Measurements from ENCODE around the gene ELK3. TPM values are rescaled to one million over a fixed set of nuclear protein-coding genes. Genes with fewer than 3 reads are reported as not detected.

The ELK3 gene
- total RNA-seq, 1 experiment from 2014 or later = 9.4 TPM

DNA sequence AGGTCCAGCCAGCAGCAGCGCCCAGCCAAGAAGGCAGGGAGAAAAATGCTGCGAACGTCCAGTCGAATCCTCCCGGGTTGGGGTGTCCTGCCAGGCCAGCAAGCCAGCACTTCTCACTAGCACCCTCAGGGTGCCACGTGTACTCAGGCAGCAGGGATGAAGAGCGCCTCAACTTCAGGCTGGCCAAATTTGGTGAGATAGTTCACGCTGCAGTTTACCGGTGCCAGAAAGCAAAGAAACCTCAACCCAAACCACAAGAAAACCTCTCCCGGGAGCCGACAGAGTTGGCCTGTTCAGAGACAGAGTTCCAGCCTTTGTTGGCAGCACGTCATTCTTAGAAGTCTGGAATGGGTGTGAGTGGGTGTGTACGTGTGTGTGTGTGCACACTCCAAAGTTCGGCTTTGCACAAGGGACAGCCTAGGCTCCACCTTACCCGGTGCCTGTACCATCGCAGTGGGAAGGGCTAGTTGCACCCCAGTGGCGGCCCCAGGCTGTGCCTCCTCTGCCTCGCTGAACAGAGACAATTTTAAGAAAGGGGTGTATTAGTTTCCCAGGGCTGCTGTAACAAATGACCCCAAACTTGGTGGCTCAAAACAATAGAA lies 42.1 kb downstream of the ELK3 start:
- Histone ChIP-seq H2BK12ac (ENCODE audit: insufficient read length, low read depth, low read length) (no peak overlapping the region), H3K14ac (ENCODE audit: insufficient read depth, low read length) (no peak overlapping the region), H4K5ac (ENCODE audit: insufficient read length, low read depth, low read length) (no peak overlapping the region), H3K4me2 (ENCODE audit: insufficient read depth, insufficient read length, low read length) (no peak overlapping the region), H2BK5ac (ENCODE audit: insufficient read length, low read length) (no peak overlapping the region), H4K20me1 (ENCODE audit: control insufficient read depth, insufficient read depth, insufficient read length) (no peaks in the 10 kb centered on the region), H3K23me2 (ENCODE audit: insufficient read length, low read depth, low read length, poor library complexity, severe bottlenecking) (peaks cover 3% of the 10 kb centered on the region), H2AFZ (ENCODE audit: low read length) (no peak overlapping the region), H3K23ac (ENCODE audit: insufficient read length, low read depth, low read length) (no peak overlapping the region), H3K79me1 (ENCODE audit: insufficient read depth, low read depth, low read length, poor library complexity, severe bottlenecking) (no peaks in the 10 kb centered on the region), H3T11ph (ENCODE audit: low read length) (no peak overlapping the region), H3K9ac (ENCODE audit: extremely low read depth, insufficient read length, low read length) (no peak overlapping the region), H4K91ac (ENCODE audit: insufficient read length, low read depth, low read length) (no peak overlapping the region), H3K9me3 (ENCODE audit: control insufficient read depth, low read depth, low read length) (no peaks in the 10 kb centered on the region), H4K8ac (replicated peaks; ENCODE audit: insufficient read length, low read depth, low read length) (no peak overlapping the region), H2BK20ac (ENCODE audit: low read depth, low read length, poor library complexity, severe bottlenecking) (no peak overlapping the region), H3K27me3 (ENCODE audit: insufficient read depth, low read length) (no peaks in the 10 kb centered on the region), H3K18ac (ENCODE audit: insufficient read length, low read depth, low read length) (no peak overlapping the region), H2AK5ac (ENCODE audit: insufficient read length, low read length) (no peak overlapping the region), H3K4ac (ENCODE audit: low read depth, low read length) (no peak overlapping the region), H2BK15ac (ENCODE audit: low read depth, low read length) (no peak overlapping the region), H2BK120ac (ENCODE audit: low read depth, low read length, poor library complexity, severe bottlenecking) (no peak overlapping the region), H3K56ac (ENCODE audit: insufficient read length, low read depth, low read length) (no peak overlapping the region), H3K27ac (ENCODE audit: insufficient read length, low read depth, low read length) (no peak overlapping the region), H3K4me1 (ENCODE audit: insufficient read depth, low read length) (no peaks in the 10 kb centered on the region), H3K79me2 (ENCODE audit: insufficient read depth, low read length) (no peaks in the 10 kb centered on the region)
- H3K27ac Mint-ChIP-seq = no peak overlapping the region; a peak in 1 of 7 replicates
- DNase-seq = no peak
- H3K9me3 Mint-ChIP-seq = no peaks in the 10 kb centered on the region
- TF ChIP-seq, protein P1, sequence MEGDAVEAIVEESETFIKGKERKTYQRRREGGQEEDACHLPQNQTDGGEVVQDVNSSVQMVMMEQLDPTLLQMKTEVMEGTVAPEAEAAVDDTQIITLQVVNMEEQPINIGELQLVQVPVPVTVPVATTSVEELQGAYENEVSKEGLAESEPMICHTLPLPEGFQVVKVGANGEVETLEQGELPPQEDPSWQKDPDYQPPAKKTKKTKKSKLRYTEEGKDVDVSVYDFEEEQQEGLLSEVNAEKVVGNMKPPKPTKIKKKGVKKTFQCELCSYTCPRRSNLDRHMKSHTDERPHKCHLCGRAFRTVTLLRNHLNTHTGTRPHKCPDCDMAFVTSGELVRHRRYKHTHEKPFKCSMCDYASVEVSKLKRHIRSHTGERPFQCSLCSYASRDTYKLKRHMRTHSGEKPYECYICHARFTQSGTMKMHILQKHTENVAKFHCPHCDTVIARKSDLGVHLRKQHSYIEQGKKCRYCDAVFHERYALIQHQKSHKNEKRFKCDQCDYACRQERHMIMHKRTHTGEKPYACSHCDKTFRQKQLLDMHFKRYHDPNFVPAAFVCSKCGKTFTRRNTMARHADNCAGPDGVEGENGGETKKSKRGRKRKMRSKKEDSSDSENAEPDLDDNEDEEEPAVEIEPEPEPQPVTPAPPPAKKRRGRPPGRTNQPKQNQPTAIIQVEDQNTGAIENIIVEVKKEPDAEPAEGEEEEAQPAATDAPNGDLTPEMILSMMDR (conservative IDR thresholded peaks at IDR 0.05) = no peak
- H3K4me1 Mint-ChIP-seq = peaks cover 7 to 12% of the 10 kb centered on the region in 2 experiments
- no peak overlapping the region for H3K4me3 Mint-ChIP-seq
- no peaks in the 10 kb centered on the region for H3K27me3 Mint-ChIP-seq (ENCODE audit: low read depth)
- no CpG with 5 or more reads among the region's 18 CpGs for WGBS (ENCODE audit: extremely low coverage, insufficient read length, low lambda C conversion rate)
- H3K36me3 Mint-ChIP-seq (ENCODE audit: insufficient read depth in 1 of 3, low read depth in 3 of 3) = no peaks in the 10 kb centered on the region

Measured in H9 (cell line).